Measurements from ENCODE around the gene RYR2.

Gene RYR2

GRCh38 chr1:237041795-237042525, at the start of gene RYR2:
RYR2 (plus strand) TSS chr1:237042184; CDS start chr1:237042522, 338 bp downstream.
- TF ChIP-seq CTCF (IDR thresholded peaks at IDR 0.05; ENCODE audit: borderline replicate concordance, insufficient read depth, low read depth, low read length) = no peak
- H3K4me3 ChIP-seq (ENCODE audit: low read depth, low read length) = no peak within 1 kb of the TSS

GRCh38 chr1:236992449-236992848, 49.5 kb upstream of the RYR2 start:
- no peak for TF ChIP-seq CTCF (IDR thresholded peaks at IDR 0.05; ENCODE audit: borderline replicate concordance, insufficient read depth, low read depth, low read length)
- no peak overlapping the region for H3K4me3 ChIP-seq (ENCODE audit: low read depth, low read length)

GRCh38 chr1:236994450-236994849, 47.5 kb upstream of the RYR2 start:
- no peak overlapping the region for H3K4me3 ChIP-seq (ENCODE audit: low read depth, low read length)
- no peak for TF ChIP-seq CTCF (IDR thresholded peaks at IDR 0.05; ENCODE audit: borderline replicate concordance, insufficient read depth, low read depth, low read length)

- H3K4me3 ChIP-seq (ENCODE audit: low read depth, low read length) = no peak overlapping the region
- no peak for TF ChIP-seq CTCF (IDR thresholded peaks at IDR 0.05; ENCODE audit: borderline replicate concordance, insufficient read depth, low read depth, low read length)
These were observed 44.6 kb upstream of the RYR2 start for GRCh38 chr1:236997361-236997760.

GRCh38 chr1:236997882-236998281, 44.1 kb upstream of the RYR2 start:
- H3K4me3 ChIP-seq (ENCODE audit: low read depth, low read length) = no peak overlapping the region
- TF ChIP-seq CTCF (IDR thresholded peaks at IDR 0.05; ENCODE audit: borderline replicate concordance, insufficient read depth, low read depth, low read length) = no peak

GRCh38 chr1:236998546-236998945, 43.4 kb upstream of the RYR2 start:
- TF ChIP-seq CTCF (IDR thresholded peaks at IDR 0.05; ENCODE audit: borderline replicate concordance, insufficient read depth, low read depth, low read length) = no peak

GRCh38 chr1:237000191-237000590, 41.8 kb upstream of the RYR2 start:
- no peak overlapping the region for H3K4me3 ChIP-seq (ENCODE audit: low read depth, low read length)
- no peak for TF ChIP-seq CTCF (IDR thresholded peaks at IDR 0.05; ENCODE audit: borderline replicate concordance, insufficient read depth, low read depth, low read length)

More at GRCh38 chr1:236998546-236998945, 43.4 kb upstream of the RYR2 start:
- no peak overlapping the region for H3K4me3 ChIP-seq (ENCODE audit: low read depth, low read length)
